ENCODE results near the gene VASP. TPM values are rescaled to one million over a fixed set of nuclear protein-coding genes. Genes with fewer than 3 reads are reported as not detected.

VASP gene
- polyA plus RNA-seq, 2 of the 4 experiments (the other 2 are of a cell fraction) = 64.5 to 94.3 TPM

GRCh38 chr19:45485305-45486077 lies 21.8 kb upstream of the VASP start:
- TF ChIP-seq CBX8 (IDR thresholded peaks at IDR 0.05) (no peak), CHD2 (IDR thresholded peaks at IDR 0.05; ENCODE audit: low read length, partially characterized antibody) (peak; percentile 22), ZC3H11A (IDR thresholded peaks at IDR 0.05) (no peak), CHD4 (IDR thresholded peaks at IDR 0.05; ENCODE audit: borderline replicate concordance) (no peak), ESRRA (IDR thresholded peaks at IDR 0.05; ENCODE audit: borderline replicate concordance, low read length) (0 out of 2 replicates have a peak, but pooled peaks have one; percentile 5), NFE2L2 (conservative IDR thresholded peaks at IDR 0.05; ENCODE audit: low read length) (0 out of 2 replicates have a peak, but pooled peaks have one; percentile 8), KDM1A (IDR thresholded peaks at IDR 0.05; ENCODE audit: low read depth) (no peak), MAZ (IDR thresholded peaks at IDR 0.05; ENCODE audit: borderline replicate concordance, low read depth, low read length) (peak; percentile 49; the same call in 1 of the 2 replicates), EHF (CRISPR knock-in tag; IDR thresholded peaks at IDR 0.05) (no peak), FOSB (CRISPR knock-in tag; IDR thresholded peaks at IDR 0.05) (no peak), HOXB5 (CRISPR knock-in tag; IDR thresholded peaks at IDR 0.05) (no peak; the same call in 1 of the 2 replicates), JUNB (IDR thresholded peaks at IDR 0.05) (no peak), HEYL (CRISPR knock-in tag; IDR thresholded peaks at IDR 0.05) (no peak), ELK1 (IDR thresholded peaks at IDR 0.05; ENCODE audit: low read depth, low read length) (0 out of 2 replicates have a peak, but pooled peaks have one; percentile 38), TFCP2L1 (CRISPR knock-in tag; IDR thresholded peaks at IDR 0.05) (no peak), FOXS1 (CRISPR knock-in tag; IDR thresholded peaks at IDR 0.05) (no peak), ZFP36 (IDR thresholded peaks at IDR 0.05; ENCODE audit: borderline replicate concordance, partially characterized antibody) (no peak), SMC3 (IDR thresholded peaks at IDR 0.05) (peak; percentile 69), RNF2 (IDR thresholded peaks at IDR 0.05; ENCODE audit: borderline replicate concordance, low read depth) (no peak), RCOR1 (IDR thresholded peaks at IDR 0.05; ENCODE audit: low read depth, low read length) (no peak), ZSCAN20 (CRISPR knock-in tag; IDR thresholded peaks at IDR 0.05) (no peak), FOSL2 (IDR thresholded peaks at IDR 0.05) (no peak), FOSL2 (CRISPR knock-in tag; IDR thresholded peaks at IDR 0.05) (no peak), POLR2A (IDR thresholded peaks at IDR 0.05; ENCODE audit: low read length) (no peak), HOXA7 (CRISPR knock-in tag; IDR thresholded peaks at IDR 0.05) (no peak), ZNF302 (CRISPR knock-in tag; IDR thresholded peaks at IDR 0.05) (no peak), HOXB13 (CRISPR knock-in tag; IDR thresholded peaks at IDR 0.05; ENCODE audit: low read depth) (no peak), JUN (IDR thresholded peaks at IDR 0.05) (peak in 1 of 2 experiments; percentile 42; a peak in 1 of 5 replicates), PHF8 (IDR thresholded peaks at IDR 0.05; ENCODE audit: borderline replicate concordance, low read depth) (peak; percentile 47; the same call in 1 of the 2 replicates), HDAC2 (IDR thresholded peaks at IDR 0.05) (no peak), NPAS2 (CRISPR knock-in tag; IDR thresholded peaks at IDR 0.05; ENCODE audit: borderline replicate concordance) (no peak), EP300 (IDR thresholded peaks at IDR 0.05) (no peak), MAFK (IDR thresholded peaks at IDR 0.05; ENCODE audit: partially characterized antibody) (peak; percentile 90), RAD21 (conservative IDR thresholded peaks at IDR 0.05 in 1 of 2, IDR thresholded peaks at IDR 0.05 in 1 of 2) (peak; percentile 65 to 71), HES2 (IDR thresholded peaks at IDR 0.05) (no peak), MAX (IDR thresholded peaks at IDR 0.05) (no peak; the same call in none of the 2 replicates)
- TF ChIP-seq, protein P1, sequence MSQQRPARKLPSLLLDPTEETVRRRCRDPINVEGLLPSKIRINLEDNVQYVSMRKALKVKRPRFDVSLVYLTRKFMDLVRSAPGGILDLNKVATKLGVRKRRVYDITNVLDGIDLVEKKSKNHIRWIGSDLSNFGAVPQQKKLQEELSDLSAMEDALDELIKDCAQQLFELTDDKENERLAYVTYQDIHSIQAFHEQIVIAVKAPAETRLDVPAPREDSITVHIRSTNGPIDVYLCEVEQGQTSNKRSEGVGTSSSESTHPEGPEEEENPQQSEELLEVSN (IDR thresholded peaks at IDR 0.05; ENCODE audit: borderline replicate concordance, low read depth) = no peak
- TF ChIP-seq, protein P2, sequence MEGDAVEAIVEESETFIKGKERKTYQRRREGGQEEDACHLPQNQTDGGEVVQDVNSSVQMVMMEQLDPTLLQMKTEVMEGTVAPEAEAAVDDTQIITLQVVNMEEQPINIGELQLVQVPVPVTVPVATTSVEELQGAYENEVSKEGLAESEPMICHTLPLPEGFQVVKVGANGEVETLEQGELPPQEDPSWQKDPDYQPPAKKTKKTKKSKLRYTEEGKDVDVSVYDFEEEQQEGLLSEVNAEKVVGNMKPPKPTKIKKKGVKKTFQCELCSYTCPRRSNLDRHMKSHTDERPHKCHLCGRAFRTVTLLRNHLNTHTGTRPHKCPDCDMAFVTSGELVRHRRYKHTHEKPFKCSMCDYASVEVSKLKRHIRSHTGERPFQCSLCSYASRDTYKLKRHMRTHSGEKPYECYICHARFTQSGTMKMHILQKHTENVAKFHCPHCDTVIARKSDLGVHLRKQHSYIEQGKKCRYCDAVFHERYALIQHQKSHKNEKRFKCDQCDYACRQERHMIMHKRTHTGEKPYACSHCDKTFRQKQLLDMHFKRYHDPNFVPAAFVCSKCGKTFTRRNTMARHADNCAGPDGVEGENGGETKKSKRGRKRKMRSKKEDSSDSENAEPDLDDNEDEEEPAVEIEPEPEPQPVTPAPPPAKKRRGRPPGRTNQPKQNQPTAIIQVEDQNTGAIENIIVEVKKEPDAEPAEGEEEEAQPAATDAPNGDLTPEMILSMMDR (IDR thresholded peaks at IDR 0.05) = peak; percentile 63
- DNase-seq (ENCODE audit: low read depth in 1 of 2, low spot score in 1 of 2) (peak; percentile 94 to 97), ATAC-seq (peak; percentile 92 to 97), FAIRE-seq (peak; percentile 80)
- POLR2A ChIA-PET = interaction anchor here (1.0 to 1.7 kb wide), 6 partner anchors 16 to 160 kb away, joined by 4 to 10 read pairs (median 6); partner anchors contain the start of genes FOSB and PPP1R13L
- Histone ChIP-seq H3K4me1 (peaks cover 5% of the 10 kb centered on the region), H3K9me3 (no peaks in the 10 kb centered on the region), H3K27ac (peak overlapping the region; percentile 76 to 92), H3K4me3 (peak overlapping the region; percentile 63), H3K4me2 (peak overlapping the region; percentile 69)
- 1% methylated on average over 28 of the region's 35 CpGs for WGBS (ENCODE audit: missing lambda C conversion rate)
- CTCF ChIA-PET = interaction anchor here (0.6 to 17.6 kb wide), 52 partner anchors 9 to 448 kb away, joined by 3 to 418 read pairs (median 6); partner anchors contain the start of genes EML2, ERCC1, FBXO46 and FOSB

Measured in A549 (cell line).